HG02885 (cell line): ENCODE data around the gene PRICKLE2.

Experiments
- ATAC-seq: cut with Tn5 transposase; IDR thresholded peaks from one replicate; pipeline ENCODE4 v1.9.1; 2021; ENCODE audit warnings: mild to moderate bottlenecking; ENCODE audit not compliant: unreplicated experiment, poor library complexity

The PRICKLE2 gene

DNA sequence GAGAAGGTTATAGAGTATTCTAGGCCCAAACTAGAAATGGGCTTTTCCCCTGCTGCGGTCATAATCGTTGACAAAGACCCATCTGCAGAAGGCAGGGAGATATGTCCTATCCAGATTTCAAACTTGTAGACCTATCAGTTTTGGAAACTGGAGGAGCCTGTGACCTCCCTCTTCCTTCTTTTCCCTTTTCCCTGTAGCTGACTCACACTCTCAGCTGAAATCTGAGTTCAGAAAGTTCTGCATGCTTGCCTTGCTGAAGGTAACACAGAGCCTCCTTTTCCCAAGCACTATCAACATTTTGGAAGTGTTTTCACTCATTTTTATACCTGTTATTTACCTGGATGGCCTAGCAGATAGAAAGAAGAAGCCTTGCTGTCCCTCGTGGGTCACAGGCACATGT, 142.9 kb downstream of the PRICKLE2 start:
- no peak for ATAC-seq

DNA sequence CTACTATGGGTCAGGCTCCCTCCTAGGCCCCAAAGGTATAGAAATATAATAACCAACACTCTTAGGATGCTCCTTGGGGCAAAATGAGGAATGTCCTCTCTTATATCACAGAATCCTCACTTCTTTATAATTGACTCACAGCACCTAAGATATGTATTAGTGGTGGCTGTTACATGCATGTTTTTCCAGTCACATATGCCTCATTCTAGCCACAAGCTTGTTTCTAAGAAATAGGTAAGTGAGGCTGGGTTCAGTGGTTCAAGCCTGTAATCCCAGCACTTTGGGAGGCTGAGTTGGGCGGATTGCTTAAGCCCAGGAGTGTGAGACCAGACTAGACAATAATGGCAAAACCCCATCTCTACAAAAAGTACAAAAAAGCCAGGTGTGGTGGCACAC, 144.0 kb downstream of the PRICKLE2 start:
- ATAC-seq: no peak

DNA sequence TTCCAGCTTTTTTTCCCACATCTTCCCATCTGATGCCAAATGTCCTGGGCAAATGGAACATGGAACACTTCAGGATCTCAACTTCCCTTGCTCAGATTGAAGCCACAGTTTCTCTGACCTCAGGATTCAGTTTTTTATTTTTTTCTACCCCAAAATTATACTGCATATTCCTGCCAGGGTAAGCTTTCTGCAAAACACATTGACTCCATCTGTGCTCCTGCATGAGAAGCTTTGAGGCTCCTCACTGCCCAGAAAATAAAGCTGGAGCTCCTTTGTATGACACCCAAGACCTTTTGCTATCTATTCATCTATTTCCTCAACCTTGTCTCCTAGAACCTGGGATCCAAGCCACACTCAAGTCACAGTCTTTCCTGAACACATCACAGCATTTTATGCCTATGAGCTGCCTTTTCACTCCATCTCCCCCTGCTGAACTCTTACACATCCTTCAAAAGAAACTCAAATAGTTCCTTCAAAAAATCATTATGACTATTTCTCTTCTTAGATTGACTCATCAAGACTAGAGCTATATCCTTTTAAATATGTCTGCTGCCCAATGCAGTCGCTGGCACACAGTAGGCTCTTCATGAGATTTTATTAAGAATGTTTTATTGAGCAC, 144.5 kb downstream of the PRICKLE2 start:
- no peak for ATAC-seq

DNA sequence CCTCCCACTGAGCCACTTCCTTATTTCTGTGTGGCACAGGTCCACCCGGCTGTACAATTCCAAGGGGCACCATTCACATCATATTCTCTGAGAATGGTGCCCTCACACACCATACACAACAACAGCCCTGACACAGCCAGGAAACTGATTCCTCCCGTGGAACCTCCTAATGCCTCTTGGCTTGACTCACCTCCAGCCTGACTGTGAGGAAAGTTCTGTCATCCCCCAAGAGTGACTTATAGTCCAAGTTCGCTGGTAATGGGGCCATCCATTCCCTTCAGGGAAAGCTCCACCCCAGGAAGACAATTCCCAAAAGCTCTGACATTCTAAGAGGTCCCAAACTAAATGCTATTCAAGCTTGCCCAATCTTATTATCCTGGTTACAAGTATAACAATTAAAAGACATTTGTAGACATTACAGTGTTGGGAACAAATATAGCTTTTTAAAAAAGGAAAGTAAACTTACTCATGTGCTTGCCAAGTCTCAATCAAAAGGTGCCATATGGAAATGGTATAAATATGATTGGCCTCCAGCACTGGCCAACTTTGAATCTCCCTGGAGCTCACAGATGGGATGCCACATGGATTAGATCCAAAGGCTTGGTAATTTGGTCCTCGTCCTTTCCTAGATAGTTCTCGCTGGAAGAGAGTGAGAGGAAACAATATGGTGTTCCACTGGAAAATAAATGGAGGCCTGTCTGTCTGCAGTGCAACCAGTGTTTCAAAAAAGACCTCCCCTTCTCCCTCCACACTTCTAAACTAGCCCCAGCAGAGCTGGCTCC, 145.7 kb downstream of the PRICKLE2 start:
- ATAC-seq: no peak

DNA sequence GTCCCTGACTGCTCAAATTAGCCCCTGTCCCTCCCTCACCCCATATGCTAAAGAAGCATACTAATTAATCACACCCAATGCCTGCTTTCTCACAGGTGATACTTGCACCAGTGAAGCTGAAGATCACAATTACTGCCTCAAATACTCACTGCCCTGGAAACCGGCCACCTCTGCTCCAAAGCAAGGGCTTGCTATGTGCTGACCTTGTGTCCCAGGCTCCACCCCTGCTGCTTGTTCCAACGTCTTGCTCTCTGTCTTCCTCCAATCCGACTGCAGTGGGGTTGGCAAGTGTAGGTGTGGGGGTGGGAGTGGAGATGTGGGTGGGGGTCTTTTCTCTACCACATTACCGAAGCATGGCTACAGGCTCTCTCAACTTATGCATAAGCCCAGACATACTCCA, 146.3 kb downstream of the PRICKLE2 start:
- no peak for ATAC-seq

DNA sequence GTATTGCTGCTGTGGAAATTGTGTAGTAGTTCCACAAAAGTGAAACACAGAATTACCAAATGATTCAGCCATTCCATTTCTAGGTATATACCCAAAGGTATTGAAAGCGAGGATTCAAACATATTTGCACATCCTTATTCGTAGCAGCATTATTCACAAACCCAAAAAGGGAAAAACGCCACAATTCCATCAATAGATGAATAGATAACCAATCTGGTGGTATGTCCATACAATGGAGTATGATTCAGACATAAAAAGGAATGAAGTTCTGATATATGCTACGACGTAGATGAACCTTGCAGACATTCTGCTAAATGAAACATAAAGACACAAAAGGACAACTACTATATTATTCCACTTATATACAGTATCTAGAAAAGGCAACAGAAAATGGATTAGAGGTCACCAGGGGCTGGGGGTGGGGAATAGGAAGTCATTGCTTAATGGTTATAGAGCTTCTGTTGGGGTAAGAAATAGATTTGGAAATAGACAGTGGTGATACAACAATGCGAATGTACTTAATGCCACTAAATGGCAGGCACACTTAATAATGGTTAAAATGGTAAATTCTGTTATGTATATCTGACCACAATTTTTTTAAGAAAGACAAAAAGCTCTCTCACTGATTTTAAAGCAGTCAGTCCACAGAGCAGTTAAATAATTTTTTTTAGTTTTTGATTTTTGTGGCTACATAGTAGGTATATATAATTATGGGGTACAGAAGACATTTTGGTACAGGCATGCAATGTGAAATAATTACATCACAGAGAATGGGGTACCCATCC, 150.2 kb downstream of the PRICKLE2 start:
- ATAC-seq: no peak

DNA sequence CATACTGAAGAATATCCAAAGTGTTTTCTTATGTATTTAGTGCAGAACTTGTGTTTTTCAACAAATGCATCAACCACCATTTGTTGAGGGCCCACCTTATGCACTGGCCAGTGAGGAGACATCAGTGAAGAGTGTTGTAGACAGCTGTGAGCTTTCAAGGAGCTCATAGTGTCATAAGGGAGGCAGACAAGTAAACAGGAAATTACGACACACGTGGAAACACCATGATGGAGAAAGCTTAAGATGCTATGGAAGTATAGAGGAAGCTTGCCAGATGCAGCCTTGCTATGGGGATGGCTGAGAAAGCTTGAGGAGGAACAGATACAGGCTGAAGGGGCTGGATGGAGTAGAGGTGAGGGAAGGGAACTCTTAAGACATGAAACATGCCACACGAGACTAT, 151.2 kb downstream of the PRICKLE2 start:
- ATAC-seq: no peak

DNA sequence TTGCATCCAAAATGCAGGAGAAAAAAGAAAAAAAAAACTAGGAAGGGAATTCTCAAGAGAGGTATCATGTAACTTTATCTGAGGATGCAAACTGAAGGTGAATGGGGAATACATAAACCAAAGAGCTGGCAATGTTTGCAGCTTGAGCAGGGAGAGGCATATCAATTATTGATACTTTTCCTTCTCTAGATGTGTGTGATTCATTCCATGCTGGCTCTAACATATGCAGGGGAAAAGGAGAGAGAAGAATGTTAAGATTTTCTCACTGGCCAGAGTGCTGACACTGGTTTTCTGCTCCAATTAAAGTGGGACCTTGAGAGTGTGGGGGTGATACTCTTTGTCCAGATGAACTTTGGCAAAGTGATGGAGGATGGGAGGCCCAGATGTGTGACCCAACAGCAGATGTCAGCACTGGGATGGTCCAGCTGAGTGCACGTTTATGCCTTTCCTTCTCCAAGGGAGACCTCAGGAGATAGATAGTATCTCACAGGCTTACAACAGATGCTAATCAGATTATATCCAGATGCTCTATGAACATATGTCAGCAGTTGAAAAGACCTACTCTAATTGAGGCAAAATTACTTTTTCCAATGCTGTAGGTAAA, 152.0 kb downstream of the PRICKLE2 start:
- ATAC-seq: no peak

DNA sequence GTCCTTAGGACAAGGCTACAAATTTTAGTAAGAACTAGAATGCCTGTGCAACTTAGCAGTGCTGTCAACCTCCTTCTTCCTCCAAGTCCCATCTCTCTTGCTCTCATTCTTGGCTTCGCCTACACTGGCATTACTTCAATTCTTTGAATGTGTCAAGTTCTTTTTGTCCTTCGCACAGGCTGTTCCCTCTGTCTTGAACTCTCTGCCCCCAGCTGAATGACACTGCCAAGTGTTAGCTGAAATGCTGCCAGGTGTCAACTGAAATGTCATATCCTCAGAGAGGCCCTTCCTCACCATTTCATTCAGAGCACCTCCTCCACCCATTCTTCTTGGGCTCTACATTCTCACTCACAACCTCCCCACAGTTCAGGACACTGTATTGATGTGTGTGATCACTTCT, 153.1 kb downstream of the PRICKLE2 start:
- ATAC-seq: no peak

DNA sequence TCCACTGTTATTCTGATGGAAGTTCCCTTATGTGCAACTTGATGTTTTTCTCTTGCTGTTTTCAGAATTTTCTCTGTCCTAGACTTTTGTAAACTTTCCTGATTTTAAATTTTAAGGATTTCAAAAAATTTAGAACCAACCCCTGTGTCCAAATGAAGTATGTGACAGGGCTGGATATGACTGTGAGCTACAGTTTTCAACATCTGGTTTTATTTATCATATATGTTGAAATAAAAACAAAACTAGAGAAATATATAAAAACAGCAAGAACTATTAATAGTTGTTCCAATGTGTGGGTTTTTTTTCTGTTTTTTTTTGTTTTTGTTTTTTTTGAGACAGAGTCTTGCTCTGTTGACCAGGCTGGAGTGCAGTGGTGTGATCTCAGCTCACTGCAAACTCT, 154.6 kb downstream of the PRICKLE2 start:
- ATAC-seq: no peak

DNA sequence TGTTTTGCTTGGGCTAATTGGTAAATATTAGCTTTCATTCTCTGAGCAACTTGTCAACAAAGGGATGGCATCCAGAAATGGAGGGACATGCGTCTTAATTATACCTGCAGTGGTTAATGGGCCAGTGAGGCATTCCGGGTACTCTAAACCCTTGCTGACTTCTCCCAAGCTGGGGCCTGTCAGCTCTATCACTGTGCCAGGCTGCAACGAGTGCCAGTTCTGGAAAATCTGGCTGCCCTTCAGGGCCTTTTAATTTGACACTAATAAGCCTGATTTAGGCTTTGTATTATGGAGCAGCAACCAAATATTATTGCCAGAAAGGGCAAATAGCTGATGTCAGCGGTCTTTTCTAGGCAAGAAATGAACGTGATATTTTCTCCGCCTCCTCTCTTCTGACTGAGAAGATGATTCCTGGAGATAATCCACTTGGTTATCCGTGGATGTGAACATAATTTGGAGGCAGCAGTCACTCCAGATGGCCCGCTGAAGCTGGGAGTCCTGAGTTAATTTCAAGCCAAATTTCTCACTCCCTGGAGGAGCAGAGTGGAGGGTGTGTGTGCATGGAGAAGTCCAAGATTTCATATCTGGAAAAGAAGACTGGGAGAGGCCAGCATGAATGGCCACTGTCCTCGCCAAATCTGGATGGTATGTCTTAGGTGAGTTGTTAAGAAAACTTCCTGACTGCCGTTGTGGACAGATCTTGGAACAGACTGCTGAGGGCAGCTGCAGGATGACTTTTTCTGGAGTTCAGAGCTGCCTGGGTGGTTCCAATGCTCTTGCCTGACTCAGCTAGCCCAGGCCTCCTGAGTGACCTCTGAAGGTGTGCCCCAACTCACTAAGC, 157.5 kb downstream of the PRICKLE2 start:
- ATAC-seq: no peak

DNA sequence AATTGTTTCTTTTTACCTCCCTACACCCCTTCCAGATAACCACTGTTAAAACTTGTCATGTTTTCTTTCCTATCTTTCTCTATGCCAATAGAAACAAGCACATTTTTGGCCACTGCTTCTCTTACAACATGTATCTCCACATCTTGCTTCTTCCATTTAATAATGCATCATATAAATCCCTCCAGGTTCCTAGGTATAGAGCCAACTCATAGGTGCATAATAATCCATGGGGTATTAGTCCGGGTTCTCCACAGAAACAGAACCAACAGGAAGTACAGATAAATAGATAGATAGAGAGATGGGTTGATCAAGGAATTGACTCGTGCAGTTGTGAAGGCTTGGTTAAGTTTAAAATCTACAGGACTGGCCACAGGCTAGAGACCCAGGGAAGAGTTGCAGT, 160.5 kb downstream of the PRICKLE2 start:
- no peak for ATAC-seq

DNA sequence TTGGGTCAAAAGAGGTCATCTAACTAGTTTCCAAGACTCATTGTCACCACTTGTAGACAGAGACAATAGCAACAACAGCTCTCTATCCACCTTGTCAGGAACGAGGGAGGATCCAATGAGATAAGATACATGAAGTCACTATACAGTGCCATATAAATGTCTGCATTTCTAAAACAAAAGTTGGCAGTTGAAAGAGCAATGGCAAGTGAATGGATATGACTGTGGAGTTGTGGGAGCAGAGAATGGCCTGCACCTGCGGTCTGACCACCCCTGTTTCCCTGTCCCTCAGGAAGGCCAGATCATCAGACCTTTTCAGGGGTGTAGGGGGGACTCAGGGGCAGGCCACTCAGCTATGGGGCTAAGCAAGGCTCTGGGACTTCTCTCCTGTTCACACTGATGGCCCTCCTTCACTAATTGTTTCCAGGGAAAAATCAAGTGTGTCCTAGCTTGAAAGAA, 161.3 kb downstream of the PRICKLE2 start:
- no peak for ATAC-seq

DNA sequence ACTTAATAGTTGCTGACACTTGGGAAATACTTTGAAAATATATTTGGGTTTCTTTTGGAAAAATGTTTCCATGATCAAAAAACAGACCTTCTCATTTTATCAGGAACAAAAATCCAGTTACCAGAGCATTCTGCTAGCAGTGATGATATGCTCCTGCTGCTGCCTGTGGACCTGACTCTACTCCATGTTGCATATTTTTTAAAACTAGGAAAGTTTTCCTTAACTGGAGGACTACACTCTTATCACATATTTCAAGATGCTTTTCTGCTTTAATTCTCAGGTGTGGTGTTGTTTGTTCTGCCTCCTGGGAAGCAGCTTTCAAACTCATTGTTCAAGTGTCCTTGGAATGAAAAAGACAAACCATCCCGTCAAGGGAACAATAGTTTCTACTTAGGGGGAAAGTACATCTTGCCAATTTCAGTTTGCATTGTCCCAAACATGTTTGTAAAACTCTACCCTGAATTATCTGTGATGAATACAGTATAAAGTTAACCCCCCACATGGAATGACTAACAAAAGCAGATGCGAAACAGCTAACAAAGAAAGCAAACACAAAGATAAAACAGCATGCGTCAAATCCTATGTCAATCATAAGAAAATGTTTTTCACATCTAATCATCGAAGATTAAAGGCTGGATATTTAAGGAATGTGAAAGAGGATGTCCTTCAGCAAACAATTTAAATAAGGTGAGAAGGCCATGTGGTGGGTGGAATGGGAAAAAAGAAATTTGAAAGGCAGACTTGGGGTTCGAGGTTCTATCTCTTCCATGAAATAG, 161.9 kb downstream of the PRICKLE2 start:
- ATAC-seq: no peak

DNA sequence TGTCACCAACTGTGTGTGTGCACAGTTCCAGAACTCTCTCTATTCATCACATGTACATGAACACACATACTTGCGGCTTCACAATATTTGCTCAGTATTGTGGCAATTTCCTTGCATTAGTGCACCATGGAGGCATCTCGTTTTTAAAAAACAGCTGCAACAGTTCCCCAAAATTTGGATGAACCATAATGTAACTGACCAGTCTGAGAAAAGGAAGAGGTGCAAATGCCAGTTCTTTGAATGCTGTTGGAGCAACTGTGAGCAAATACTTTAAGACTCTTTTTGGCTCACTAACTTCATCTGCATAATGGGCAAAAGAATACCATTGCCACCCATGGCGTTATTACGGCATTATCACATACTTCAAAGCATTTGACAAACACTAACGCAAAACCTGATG, 163.6 kb downstream of the PRICKLE2 start:
- ATAC-seq: no peak

DNA sequence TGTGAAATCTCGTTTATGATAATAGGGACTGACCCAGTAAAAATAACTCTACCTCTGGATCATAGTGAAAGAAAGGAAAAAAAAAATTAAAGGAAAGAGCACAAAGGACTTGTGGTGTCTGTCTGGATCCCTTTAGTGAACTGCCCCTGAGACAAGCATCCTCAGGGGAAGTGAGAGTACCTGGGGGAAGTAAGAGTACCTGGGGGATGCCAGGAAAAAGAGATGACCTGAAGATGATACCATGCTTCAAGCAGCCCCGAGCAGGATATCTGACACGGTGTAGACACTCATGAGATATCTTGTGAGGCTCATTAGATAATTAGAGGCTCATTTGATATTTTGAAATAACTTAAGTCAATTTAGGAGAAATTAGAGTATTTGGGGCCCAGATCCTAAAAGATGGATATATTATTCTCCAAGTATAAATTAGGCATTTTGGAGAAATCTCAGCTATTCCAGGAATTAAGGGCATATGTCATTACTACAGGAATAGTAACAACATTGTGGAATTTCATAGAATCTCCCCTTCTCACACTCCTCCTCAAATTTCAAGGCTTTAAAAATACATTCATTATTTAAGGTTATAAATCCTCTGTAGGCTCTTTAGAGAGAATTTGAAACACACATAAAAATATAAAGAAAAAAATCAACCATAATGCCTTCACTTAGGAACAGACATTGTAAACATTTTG, 165.6 kb downstream of the PRICKLE2 start:
- no peak for ATAC-seq

DNA sequence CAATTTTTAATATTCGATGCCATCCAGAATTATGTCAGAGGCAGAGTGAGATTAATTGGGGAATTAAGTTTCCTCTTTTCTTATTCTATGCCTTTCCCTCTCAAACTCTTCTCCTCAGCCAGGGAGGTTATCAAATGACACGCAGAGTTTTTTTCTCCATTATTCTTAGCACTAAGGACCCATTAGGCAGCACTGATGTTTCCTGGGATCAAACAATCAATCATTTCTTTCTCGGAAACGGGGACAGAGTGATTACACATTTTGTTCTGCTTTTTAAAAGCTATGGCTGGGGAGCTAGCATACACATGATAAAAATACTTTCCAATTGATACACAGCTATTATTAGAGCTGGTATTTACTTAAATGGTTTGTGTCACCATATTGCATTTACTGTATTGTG, 166.7 kb downstream of the PRICKLE2 start:
- no peak for ATAC-seq

DNA sequence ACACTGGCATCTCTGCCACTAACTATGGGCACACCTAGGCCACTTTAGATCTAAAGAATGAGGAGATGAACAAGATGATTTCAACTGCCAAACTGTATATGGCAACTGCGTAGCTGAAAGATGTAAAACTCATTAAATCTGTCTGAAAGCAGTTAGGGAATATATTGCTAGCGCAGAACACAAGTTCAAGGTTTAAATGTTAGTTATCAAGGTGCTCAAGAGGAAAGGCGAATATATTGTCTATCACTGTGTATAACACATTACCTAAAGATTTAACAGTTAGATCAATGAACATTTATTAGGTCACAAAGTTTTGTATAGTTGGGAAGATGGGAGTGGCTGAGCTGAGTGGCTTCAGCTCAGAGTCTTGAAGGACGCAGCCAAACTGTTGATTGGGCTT, 168.0 kb downstream of the PRICKLE2 start:
- ATAC-seq: no peak
